SIG-M5 treated with dmso at 0.1 percent for 504 hours (cell line): ENCODE data around the gene KRTAP10-7.
"Not testable (repeated sequence)": the region's sequence is repeated elsewhere in the genome, so short reads cannot be mapped to it uniquely, and the experiment has no call there.

Experiments
- DNase-seq: peaks from one replicate; lab custom pipeline; 2025; ENCODE audit not compliant: unreplicated experiment; lab: John Stamatoyannopoulos, UW

Gene KRTAP10-7

DNA sequence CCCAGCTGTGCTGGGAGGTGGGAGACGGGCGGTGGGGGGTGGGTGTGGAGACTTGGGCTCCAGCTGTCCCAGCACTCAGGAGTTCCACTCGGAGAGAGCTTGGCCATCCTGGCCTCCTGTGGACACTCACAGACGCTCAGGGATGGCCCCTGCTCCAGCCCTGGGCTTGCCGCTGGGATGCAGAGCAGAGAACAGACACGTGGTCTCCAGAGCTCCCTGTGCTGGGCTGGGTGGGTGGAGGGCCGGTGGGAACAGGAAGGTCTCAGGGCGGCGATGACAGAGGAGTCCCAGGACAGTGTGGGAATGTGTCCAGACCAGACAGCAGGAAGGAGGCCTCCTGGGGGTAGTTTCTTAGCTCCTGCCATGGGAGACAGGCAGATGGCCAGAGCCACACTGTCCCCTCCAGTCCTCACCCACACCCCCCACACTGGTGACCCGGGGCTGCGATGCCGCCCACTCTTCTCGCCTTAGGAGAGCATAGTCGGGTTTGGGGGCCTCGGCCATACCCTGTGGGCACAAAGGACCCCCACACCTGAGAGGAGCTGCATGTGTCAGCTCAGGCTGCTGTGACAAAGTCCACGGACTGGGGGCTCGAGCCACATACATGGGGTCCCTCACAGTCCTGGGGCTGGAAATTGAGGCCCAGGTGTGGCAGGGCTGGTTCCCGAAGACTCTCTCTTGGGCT is 28.5 kb downstream of the KRTAP10-7 start:
- no peak for DNase-seq

DNA sequence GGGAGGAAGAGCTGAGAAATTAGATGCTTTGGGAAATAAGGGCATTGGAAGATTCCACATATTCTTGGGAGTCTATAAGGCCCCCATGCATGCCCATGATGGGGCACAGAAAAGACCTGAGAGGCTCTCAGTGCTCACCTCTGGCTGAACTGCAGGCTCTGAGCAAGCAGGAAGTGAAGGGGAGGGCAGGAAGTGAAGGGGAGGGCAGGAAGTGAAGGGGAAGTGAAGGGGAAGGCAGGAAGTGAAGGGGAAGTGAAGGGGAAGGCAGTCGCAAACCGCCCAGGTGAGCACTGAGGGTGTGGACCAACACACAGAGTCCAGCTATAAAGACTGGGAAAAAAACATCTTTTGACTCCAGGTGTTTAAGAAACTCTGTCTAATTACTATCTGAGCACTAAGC is 30.0 kb downstream of the KRTAP10-7 start:
- no peak for DNase-seq

DNA sequence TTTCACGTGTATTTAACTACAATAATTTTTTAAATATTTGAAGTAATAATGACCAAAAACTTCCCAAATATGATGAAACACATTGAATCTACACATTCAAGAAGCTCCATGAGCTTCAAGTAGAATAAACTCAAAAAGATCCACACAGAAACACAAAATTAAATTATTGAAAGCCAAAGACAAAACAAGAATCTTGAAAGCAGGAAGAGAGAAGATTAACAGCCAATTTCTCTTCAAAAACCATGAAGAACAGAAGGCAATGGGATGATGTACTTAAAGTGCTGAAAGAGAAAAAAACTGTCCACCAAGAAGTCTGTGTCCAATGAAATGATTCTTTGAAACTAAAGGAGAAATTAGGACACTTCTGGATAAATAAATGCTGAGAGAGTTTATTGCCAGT is 31.7 kb downstream of the KRTAP10-7 start:
- no peak for DNase-seq

DNA sequence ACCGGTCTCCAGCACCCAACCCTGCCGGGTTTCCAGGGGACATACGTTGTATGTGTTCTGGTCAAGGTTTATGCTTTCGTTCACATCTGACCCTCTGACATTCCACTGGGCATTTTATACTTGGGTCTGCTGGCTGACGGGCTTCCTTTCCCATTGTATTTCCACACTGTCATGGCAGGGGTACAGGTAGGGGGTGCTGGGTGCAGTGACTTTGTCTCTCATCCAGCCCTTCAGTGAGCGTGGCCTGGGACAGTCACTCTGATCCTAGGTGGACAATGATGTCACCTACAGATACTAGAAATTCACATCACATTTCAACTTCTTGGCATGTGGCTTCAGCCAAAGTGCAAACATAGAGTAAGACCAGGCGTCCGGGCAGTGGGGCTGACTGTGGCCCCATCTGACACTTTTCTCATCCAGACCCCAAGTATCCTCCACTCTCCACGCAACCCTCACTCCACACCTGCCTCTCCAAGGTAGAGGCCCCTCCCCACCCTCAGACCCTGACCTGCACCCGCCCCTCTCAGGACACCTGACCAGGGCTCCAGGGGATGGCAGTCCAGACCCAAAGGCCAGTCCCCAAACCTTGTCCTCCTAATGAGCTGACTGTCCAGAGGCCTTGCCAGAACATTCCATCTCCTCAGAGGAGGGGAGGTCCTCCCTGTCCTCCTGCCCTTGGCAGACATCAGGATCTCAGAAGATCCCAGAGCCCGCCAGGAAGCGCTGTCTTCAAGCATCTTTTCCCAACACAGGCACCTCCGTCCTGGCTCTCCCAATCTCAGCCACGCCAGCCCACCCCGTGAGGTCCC is 36.0 kb downstream of the KRTAP10-7 start:
- no peak for DNase-seq

DNA sequence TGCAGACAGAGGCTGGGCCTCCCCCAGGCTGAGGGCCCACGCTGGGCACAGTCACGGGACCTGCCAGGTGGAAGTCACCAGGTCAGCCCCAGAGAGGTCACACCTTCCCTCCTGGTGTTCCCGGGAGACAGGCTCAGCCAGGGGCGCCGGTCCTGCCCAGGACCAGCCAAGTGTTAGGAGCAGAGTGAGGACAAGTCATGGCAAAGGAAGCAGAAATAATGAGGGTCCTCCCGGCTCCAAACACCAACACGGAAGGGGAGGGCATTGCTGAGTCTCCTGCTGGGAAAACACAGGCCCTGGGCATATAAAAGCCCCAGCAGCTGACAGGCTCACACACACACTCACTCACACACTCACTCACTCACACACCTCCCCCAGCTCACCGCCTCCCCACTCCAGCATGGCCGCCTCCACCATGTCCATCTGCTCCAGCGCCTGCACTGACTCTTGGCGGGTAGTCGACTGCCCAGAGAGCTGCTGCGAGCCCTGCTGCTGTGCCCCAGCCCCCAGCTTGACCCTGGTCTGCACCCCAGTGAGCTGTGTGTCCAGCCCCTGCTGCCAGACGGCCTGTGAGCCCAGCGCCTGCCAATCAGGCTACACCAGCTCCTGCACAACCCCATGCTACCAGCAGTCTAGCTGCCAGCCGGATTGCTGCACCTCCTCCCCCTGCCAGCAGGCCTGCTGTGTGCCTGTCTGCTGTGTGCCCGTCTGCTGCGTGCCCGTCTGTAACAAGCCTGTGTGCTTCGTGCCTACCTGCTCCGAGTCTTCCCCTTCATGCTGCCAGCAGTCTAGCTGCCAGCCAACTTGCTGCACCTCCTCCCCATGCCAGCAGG is 36.8 kb downstream of the KRTAP10-7 start, which contains the start of gene KRTAP10-10:
TSS of gene KRTAP10-10 (plus strand) at position 339 of the 833 bp plus-strand sequence. CDS start at position 401, 62 bp downstream.
- no peak for DNase-seq

GRCh38 chr21:44637851-44638348 is 37.5 kb downstream of the KRTAP10-7 start:
- DNase-seq = not testable (repeated sequence)

GRCh38 chr21:44638506-44639330 is 38.3 kb downstream of the KRTAP10-7 start:
- not testable (repeated sequence) for DNase-seq

GRCh38 chr21:44639331-44639655 is 38.9 kb downstream of the KRTAP10-7 start:
- no peak for DNase-seq

- no peak for DNase-seq
Measured at GRCh38 chr21:44640761-44641160, 40.4 kb downstream of the KRTAP10-7 start.

GRCh38 chr21:44643741-44644310 is 43.4 kb downstream of the KRTAP10-7 start:
- DNase-seq = no peak

DNA sequence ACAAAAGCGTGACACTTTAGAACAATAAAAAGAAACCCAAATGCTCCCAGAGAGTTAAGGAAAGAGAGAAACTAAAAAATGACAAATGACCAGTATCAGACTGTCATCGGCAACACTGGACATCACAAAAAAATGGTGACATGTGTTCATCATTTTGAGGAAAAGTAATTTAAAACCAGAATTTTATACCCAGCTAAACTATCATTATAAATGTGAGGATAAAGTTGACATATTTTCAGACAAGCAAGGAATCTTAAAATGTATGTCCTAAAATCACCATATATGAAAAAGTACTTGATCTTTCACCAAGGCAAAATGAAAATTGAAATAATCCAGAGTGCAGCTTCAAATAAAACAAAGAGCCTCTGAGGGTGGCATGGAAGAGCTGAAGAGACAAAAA is 44.5 kb downstream of the KRTAP10-7 start:
- DNase-seq = no peak

- DNase-seq = not testable (repeated sequence)
Measured at GRCh38 chr21:44646366-44647221, 46.2 kb downstream of the KRTAP10-7 start, which contains the start of gene KRTAP10-11. Gene KRTAP10-11 (plus strand): TSS chr21:44646414. CDS start chr21:44646459, 45 bp downstream.

- DNase-seq = no peak
Measured at GRCh38 chr21:44647222-44647552, 46.8 kb downstream of the KRTAP10-7 start.

DNA sequence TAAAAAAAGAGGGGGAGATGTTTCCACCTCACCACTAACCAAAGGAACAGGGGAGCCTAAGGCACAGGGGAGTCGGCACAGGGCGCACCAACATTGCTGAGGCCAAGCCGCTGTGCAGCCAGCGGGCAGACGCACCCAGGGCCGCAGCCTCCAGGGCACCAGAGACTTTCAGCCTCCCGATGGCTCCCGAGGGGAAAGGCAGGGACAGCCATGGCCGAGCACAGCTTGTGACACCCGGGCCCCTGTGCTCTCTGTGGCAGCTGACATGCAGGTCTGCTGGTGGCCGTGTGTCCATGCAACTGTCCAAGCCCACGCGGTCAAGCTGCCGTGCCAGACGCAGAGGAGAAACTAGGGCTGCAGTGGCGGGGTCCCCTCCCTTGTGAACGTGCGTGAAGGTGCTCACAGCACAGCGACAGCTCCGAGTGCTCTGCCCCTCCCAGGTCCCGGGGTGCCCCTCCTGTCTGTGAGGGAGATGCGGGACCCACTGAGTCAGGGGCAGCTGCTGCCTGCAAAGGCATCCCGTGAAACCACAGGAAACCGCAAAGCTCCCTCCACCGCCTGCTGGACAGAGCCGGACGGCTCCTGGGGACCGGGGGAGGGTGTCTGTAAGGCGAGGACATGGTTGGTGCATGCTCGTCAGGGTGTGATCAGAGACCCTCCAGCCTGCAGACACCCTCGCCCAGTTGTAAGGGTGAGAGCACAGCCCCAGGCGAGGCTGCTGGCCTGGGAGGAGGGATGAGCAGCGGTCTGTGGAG is 48.3 kb downstream of the KRTAP10-7 start:
- DNase-seq = no peak

DNA sequence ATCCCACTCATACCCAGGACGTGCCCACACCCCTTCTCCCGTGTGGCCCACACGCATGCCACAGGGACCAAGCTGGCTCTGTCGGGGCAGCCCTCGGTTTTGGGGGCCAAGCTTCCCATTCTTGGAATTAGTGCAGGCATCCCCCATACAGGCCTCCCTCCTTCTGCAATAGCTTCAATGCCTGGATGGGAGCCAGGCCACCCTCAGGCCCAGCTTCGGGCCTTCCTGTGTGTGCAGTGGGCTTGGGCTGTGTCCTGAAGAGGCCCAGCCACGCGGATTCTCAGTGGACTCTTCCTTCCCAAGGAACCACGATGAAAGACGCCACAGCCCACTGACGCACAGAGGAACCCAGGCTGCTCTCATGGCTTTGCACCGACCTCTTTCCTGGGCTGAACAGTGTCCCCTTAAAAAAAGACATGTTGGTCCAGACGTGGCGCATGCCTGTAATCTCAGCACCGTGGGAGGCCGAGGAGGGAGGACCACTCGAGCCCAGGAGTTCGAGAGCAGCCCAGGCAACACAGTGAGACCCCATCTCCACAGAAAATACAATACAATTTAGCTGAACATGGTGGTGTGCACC is 49.2 kb downstream of the KRTAP10-7 start:
- DNase-seq = no peak

- DNase-seq = no peak
Measured at GRCh38 chr21:44650265-44650972, 50.0 kb downstream of the KRTAP10-7 start.

- DNase-seq = no peak
Measured at GRCh38 chr21:44650973-44651675, 50.7 kb downstream of the KRTAP10-7 start.
